DMS53 treated with DMSO at 0.1 percent for 48 hours (cell line): ENCODE measurements around the gene RHOBTB3.

Experiments used
- DNase-seq: peaks from one replicate; lab custom pipeline; 2025; ENCODE audit not compliant: unreplicated experiment; lab: John Stamatoyannopoulos, UW

The RHOBTB3 gene

GRCh38 chr5:95837492-95837891 lies 106.4 kb downstream of the RHOBTB3 start:
- DNase-seq, result no peak

DNA sequence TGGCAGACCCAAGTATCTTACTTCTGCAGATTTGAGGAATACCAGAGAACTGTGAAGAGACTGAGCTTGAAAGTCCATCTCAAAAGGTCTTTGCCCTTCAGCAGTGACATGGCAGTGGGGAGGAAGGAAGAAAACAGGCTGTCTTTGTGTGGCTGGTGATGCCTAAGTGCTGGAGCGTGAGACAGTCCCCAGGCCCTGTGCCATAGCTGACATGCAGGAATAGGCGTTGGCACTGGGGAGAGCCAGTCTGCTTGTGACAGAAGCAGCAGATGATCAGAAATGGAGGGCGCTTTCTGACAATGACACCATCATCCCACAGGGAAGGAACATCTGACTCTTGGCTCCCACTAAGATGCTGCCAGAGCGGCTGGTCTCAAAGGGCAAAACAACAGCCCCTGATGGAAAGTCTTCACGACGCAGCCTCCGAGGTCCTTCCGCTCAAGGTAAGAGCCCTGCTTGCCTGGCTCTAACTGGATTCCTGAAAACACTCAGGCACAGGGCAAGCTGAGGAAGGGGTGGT lies 106.9 kb downstream of the RHOBTB3 start:
- no peak for DNase-seq

DNA sequence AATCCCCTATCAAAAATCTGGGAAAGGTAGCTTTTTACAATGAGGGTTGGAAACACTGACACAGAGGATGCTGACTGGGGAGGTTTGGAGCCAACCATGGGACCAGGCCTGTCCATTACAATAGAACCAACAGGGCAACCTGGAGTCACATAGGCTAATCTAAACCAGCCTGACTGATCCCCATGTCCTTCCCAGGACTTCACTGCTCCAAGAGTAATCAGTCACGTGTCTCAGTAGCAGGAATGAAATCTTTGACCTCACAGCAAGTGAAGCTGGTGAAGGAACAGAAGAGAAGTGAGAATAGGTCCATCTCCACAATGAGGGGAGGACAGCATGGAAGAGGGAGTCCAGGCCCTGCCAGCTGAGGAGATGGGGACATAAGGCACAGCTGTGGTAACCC lies 107.4 kb downstream of the RHOBTB3 start:
- no peak for DNase-seq

DNA sequence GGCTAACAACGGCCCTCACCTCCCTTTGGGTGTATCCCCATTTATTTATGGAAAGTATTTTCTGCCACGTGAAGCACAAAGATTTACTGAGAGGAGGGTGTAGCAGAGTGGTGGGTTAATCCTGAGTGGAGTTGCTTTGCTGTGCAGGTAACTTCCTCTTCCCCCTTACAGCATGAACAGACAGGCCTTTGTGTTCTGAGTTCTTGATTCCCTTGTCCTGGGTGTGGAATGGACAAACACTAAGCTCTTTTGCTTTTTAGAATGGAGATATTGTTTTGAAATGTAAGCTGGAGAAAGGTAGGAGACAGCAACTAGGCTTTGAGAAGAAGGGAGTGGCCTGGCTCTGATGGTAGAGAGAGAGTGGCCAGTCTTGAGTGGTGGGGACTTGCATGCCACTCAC lies 108.5 kb downstream of the RHOBTB3 start:
- DNase-seq, result no peak

DNA sequence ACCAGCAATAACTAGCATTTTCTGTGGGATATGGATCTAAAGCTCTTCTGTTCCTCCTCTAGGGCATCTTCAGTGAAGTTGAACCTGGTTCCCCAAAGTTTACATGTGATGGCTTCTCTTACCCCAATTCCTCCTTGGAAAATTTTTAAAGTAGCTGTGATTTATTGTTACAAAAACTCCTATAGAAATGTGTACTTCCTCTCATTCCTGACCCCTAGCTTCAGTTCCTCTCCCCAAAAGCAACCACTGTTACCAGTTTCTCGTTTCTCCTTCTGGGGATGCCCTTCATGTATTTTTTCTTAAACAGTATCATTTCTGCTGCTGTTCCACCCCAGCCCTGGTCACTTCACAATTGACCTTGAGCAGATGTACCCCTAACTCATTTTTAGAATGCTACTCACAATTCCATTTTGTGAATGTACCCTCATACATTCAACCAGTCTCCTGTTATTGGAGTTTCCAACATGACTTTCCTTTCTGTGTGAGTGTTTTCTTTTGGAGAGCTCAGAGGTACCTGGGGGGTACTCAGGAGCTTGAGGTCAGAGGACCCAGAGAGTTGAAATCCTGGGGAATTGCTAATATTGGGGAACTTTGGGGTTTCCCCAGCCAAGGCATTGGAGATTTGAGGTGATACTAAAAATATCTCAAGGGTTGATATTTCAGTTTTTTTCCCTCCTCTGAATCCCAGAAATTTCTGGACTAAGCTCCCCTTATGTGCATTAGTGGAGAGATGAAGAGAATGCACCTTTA lies 110.0 kb downstream of the RHOBTB3 start:
- DNase-seq, result no peak

- DNase-seq, result no peak
These were observed 111.0 kb downstream of the RHOBTB3 start for GRCh38 chr5:95841914-95842812.

DNA sequence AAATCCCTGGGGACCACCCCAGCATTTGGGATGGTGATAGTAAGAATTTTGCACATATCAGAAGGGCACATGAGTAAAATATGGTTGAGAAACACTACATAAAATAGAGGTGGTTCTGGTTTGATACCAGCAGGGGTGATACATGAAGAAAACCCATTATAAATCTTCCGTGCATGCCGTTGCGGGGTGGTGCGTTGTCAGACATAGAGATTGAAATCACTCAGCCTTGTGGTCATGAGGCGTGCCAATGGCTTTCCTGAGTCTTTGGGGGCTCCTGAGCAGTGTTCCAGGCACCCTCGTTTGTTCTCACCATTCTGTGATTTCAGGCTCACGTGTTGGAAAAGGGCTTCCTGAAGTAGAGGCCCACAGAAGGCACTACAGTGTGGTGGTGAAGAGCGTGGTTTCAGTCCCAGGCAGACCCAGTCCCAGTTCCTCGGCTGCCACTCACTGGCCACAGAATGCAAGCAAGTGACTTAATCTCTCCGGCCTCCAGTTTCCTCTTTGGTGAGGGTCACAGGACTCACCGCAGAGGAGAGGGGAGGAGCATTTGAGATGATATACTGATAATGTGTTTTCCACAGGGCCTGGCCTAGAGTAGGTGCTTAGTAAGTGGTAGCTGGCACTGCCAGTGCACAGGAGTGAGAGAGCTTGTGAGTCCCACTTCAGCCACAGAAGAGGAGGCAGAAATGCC lies 111.9 kb downstream of the RHOBTB3 start:
- DNase-seq, result no peak

- DNase-seq, result no peak
These were observed 112.6 kb downstream of the RHOBTB3 start for GRCh38 chr5:95843733-95844223.

- no peak for DNase-seq
These were observed 114.3 kb downstream of the RHOBTB3 start for GRCh38 chr5:95845391-95845790.
